Chondrocyte (in vitro differentiated cells): ENCODE measurements around the gene RPL27A. TPM values are rescaled to one million over a fixed set of nuclear protein-coding genes. Genes with fewer than 3 reads are reported as not detected.
"Not testable (repeated sequence)": the region's sequence is repeated elsewhere in the genome, so short reads cannot be mapped to it uniquely, and the experiment has no call there.

Experiments
- DNase-seq: peaks from one replicate; pipeline ENCODE4 v3.0.0; 2021; ENCODE audit warnings: mixed read lengths, low spot score
- H3K27ac Mint-ChIP-seq: one replicate; pipeline ENCODE4 v1.8.0; 2021; ENCODE audit warnings: mild to moderate bottlenecking, moderate library complexity, mixed read lengths; ENCODE audit not compliant: unreplicated experiment
- H3K27me3 Mint-ChIP-seq: 2 replicates; pipeline ENCODE4 v1.8.0; 2021; ENCODE audit warnings: low read depth, mixed read lengths
- H3K36me3 Mint-ChIP-seq: 2 replicates; pipeline ENCODE4 v1.8.0; 2021; ENCODE audit warnings: low read depth, mixed read lengths
- H3K4me1 Mint-ChIP-seq: 2 replicates; pipeline ENCODE4 v1.8.0; 2021; ENCODE audit warnings: low read depth, mild to moderate bottlenecking, mixed read lengths
- H3K4me3 Mint-ChIP-seq: one replicate; pipeline ENCODE4 v1.8.0; 2021; ENCODE audit warnings: mild to moderate bottlenecking, moderate library complexity, mixed read lengths; ENCODE audit not compliant: unreplicated experiment
- H3K9me3 Mint-ChIP-seq: 2 replicates; pipeline ENCODE4 v1.8.0; 2021; ENCODE audit warnings: low read depth, mixed read lengths
- total RNA-seq: library from RNA; stranded (reverse); gene quantifications from 3 replicates; pipeline ENCODE4 v1.2.1, GENCODE V29; 2021
- TF ChIP-seq, protein P1 (sequence below): fragments of 200-600 bp; sonication (generic); IDR thresholded peaks from 2 replicates; pipeline ENCODE4 v1.5.0; 2021; ENCODE audit warnings: antibody characterized with exemption, mild to moderate bottlenecking, moderate library complexity

RPL27A gene
- total RNA-seq, 1 donor from 2014 or later: 546 TPM

DNA sequence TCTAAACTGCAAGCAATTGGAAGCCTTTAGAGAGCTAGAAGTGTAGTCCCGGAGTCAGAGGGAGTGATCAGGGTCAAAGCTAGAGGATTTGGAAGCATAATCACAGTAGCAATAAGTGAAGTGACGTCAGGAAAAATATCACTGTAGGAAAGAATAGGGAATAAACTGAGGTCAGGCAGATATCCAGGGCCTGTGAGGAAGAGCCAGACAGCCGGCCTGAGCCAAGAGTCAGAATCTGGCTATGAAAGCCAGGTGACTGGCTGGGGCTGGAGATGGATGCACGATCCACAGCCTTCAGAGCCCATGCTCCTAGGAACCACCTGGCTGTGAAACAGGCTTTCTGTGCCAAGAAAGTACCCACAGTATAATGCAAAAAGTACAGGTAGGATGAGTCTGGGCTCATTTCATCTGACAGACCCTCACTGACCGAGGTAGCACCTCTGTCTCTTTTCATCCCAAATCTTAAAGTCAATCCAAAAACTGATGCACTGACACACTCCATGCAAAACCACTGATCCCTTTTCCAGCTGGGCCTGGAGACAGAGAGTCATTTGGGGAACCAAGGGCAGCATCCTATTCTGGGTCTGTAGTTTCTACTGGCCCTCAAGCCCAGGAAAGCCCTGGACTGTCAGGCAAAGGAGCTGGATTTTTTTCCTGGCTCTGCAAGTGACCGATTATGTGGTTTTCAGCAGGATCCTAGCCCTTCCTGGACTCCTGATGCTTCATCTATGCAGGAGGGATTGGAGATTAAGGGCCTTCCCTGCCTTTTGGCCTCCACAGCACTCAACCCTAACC lies 21.4 kb upstream of the RPL27A start:
- Mint-ChIP-seq H3K4me1 (peaks cover 6% of the 10 kb centered on the region), H3K27me3 (no peaks in the 10 kb centered on the region)
- no peak for DNase-seq

DNA sequence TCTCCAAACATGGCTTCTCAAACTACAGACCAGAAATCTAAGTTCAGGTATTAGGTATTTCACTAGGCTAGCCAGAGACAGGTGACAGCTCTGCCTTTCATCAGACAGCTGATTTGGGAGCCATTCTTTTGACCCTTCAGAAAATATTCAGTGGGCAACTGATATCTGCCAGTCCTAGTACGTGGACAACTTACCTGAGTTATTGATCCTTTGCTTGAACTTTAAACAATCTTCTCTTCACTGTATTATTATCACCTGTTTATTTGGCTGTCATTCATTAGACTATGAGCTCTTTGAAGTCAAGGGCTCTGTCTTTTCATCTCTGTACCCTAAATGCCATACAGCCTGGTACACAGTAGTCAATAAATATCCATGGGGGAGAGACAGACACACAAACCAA lies 17.4 kb upstream of the RPL27A start:
- no peak for DNase-seq
- TF ChIP-seq, protein P1, sequence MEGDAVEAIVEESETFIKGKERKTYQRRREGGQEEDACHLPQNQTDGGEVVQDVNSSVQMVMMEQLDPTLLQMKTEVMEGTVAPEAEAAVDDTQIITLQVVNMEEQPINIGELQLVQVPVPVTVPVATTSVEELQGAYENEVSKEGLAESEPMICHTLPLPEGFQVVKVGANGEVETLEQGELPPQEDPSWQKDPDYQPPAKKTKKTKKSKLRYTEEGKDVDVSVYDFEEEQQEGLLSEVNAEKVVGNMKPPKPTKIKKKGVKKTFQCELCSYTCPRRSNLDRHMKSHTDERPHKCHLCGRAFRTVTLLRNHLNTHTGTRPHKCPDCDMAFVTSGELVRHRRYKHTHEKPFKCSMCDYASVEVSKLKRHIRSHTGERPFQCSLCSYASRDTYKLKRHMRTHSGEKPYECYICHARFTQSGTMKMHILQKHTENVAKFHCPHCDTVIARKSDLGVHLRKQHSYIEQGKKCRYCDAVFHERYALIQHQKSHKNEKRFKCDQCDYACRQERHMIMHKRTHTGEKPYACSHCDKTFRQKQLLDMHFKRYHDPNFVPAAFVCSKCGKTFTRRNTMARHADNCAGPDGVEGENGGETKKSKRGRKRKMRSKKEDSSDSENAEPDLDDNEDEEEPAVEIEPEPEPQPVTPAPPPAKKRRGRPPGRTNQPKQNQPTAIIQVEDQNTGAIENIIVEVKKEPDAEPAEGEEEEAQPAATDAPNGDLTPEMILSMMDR: no peak
- no peak overlapping the region for H3K27ac Mint-ChIP-seq
- H3K4me3 Mint-ChIP-seq: no peak overlapping the region
- no peaks in the 10 kb centered on the region for H3K9me3 Mint-ChIP-seq
- no peaks in the 10 kb centered on the region for H3K4me1 Mint-ChIP-seq
- H3K36me3 Mint-ChIP-seq: peaks cover 6% of the 10 kb centered on the region
- H3K27me3 Mint-ChIP-seq: no peaks in the 10 kb centered on the region

More for the DNA sequence above, 21.4 kb upstream of the RPL27A start:
- Mint-ChIP-seq H3K9me3 (no peaks in the 10 kb centered on the region), H3K4me3 (no peak overlapping the region), H3K36me3 (peaks cover 6% of the 10 kb centered on the region), H3K27ac (no peak overlapping the region)
- TF ChIP-seq, protein P1: no peak

DNA sequence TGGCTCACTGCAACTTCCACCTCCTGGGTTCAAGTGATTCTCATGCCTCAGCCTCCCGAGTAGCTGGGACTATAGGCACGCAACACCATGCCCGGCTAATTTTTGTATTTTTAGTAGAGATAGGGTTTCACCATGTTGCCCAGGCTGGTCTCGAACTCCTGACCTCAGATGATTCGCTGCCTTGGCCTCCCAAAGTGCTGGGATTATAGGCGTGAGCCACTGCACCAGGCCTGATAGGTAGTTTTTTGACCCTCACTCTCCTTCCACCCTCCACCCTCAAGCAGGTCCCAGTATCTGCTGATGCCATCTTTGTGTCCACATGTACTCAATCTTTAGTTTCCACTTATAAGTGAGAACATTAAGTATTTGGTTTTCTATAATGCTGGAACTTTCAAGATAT lies 12.5 kb upstream of the RPL27A start:
- DNase-seq, H3K27me3 Mint-ChIP-seq, H3K4me3 Mint-ChIP-seq, H3K9me3 Mint-ChIP-seq, H3K27ac Mint-ChIP-seq, H3K36me3 Mint-ChIP-seq: not testable (repeated sequence)
- peaks cover 18% of the 10 kb centered on the region for H3K4me1 Mint-ChIP-seq

DNA sequence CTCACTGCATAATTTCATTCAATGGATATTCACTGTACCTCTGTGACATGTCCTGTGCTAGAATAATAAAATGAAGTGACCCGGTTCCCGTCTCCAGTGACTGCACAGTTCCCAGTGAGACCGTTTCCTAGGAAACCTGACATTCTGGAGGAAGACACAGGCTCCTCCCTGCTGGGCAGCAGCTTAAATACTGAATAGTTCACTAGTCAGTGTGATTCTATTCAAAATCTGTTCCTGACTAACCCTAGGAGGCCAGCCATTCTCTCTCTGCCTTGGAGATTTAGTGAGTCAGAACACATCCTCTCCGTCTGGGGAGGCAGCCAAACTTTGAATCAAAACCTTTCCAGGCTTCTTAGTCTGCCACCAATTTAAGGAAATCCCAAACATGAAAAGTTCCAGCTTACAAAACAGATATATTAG lies 11.4 kb upstream of the RPL27A start:
- TF ChIP-seq, protein P1: no peak
- no peak for DNase-seq
- peak overlapping the region; percentile 25 for H3K4me3 Mint-ChIP-seq

GRCh38 chr11:8671651-8672062 lies 10.9 kb upstream of the RPL27A start:
- TF ChIP-seq, protein P1: no peak
- no peak for DNase-seq
- peak overlapping the region; percentile 25 for H3K4me3 Mint-ChIP-seq
- no peaks in the 10 kb centered on the region for H3K9me3 Mint-ChIP-seq
- no peaks in the 10 kb centered on the region for H3K27me3 Mint-ChIP-seq
- H3K4me1 Mint-ChIP-seq: peaks cover 18% of the 10 kb centered on the region
- no peaks in the 10 kb centered on the region for H3K36me3 Mint-ChIP-seq
- H3K27ac Mint-ChIP-seq: peak overlapping the region; percentile 91

More for the DNA sequence above, 11.4 kb upstream of the RPL27A start:
- peaks cover 18% of the 10 kb centered on the region for H3K4me1 Mint-ChIP-seq
- no peaks in the 10 kb centered on the region for H3K36me3 Mint-ChIP-seq
- no peaks in the 10 kb centered on the region for H3K9me3 Mint-ChIP-seq
- H3K27ac Mint-ChIP-seq: peak overlapping the region; percentile 91
- H3K27me3 Mint-ChIP-seq: no peaks in the 10 kb centered on the region

DNA sequence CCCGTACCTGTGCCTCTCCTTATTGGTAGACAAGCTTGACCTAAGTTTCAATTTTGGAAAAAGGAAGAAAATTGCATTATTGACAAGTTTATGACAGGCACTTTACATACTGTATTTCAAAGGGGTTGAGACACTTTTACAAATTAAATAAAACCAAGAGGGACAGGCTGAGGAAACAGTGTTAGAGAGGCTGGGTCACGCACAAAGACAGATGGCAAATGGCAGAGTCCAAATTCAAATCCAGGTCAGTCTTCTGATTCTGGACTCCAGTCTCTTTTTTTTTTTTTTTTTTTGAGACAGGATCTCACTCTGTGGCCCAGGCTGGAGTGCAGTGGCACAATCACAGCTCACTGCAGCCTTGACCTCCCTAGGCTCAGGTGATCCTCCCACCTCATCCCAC lies 10.2 kb upstream of the RPL27A start:
- TF ChIP-seq, protein P1: no peak
- no peaks in the 10 kb centered on the region for H3K27me3 Mint-ChIP-seq
- peaks cover 18% of the 10 kb centered on the region for H3K4me1 Mint-ChIP-seq
- H3K27ac Mint-ChIP-seq: peak overlapping the region; percentile 91
- no peaks in the 10 kb centered on the region for H3K36me3 Mint-ChIP-seq
- no peaks in the 10 kb centered on the region for H3K9me3 Mint-ChIP-seq
- no peak for DNase-seq
- H3K4me3 Mint-ChIP-seq: no peak overlapping the region
